ENCODE measurements around the gene TSPAN9. TPM values are rescaled to one million over a fixed set of nuclear protein-coding genes. Genes with fewer than 3 reads are reported as not detected.

Gene TSPAN9
- total RNA-seq, 1 donor from 2014 or later = 17.7 TPM

DNA sequence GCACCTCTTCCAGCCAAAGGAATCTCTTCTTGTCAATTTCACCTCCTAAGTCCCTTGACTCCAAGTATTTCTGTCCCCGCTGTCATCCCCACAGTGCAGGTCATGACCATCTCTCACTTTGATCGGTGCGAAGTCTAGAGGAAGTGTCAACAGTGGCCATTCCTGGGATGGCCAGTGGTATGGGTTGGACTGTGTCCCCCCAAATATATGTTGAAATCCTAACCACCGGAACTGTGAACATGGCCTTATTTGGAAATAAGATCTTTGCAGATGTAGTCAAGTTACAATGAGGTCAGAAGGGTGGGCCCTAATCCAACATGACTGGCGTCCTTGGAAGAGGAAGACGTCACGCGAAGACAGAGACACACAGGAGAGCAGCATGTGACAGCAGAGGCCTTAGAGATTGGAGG, 257.9 kb downstream of the TSPAN9 start:
- H3K36me3 ChIP-seq (ENCODE audit: control insufficient read depth, insufficient read depth, low read length) = no peaks in the 10 kb centered on the region
- no peaks in the 10 kb centered on the region for H3K27me3 ChIP-seq (ENCODE audit: control insufficient read depth, insufficient read depth, low read length)
- TF ChIP-seq, protein P1, sequence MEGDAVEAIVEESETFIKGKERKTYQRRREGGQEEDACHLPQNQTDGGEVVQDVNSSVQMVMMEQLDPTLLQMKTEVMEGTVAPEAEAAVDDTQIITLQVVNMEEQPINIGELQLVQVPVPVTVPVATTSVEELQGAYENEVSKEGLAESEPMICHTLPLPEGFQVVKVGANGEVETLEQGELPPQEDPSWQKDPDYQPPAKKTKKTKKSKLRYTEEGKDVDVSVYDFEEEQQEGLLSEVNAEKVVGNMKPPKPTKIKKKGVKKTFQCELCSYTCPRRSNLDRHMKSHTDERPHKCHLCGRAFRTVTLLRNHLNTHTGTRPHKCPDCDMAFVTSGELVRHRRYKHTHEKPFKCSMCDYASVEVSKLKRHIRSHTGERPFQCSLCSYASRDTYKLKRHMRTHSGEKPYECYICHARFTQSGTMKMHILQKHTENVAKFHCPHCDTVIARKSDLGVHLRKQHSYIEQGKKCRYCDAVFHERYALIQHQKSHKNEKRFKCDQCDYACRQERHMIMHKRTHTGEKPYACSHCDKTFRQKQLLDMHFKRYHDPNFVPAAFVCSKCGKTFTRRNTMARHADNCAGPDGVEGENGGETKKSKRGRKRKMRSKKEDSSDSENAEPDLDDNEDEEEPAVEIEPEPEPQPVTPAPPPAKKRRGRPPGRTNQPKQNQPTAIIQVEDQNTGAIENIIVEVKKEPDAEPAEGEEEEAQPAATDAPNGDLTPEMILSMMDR (IDR thresholded peaks at IDR 0.05; ENCODE audit: insufficient read depth, low read length, poor library complexity, severe bottlenecking) = no peak
- H3K4me3 ChIP-seq (ENCODE audit: low read depth, low read length) = no peak overlapping the region
- DNase-seq (ENCODE audit: low read depth) = no peak

Other genes starting within 250 kb of the TSPAN9 start
- not detected in 2 replicates for gene NRIP2, start 242.3 kb upstream of the TSPAN9 start, total RNA-seq
- not detected in 2 replicates for gene TEX52, start 220.3 kb upstream of the TSPAN9 start, total RNA-seq
- 12.2 and 14.3 TPM in 2 replicates for gene FOXM1, start 200.2 kb upstream of the TSPAN9 start, total RNA-seq
- gene RHNO1, start 200.2 kb upstream of the TSPAN9 start, total RNA-seq = 18.8 and 20.3 TPM in 2 replicates
- 19.1 and 21.2 TPM in 2 replicates for gene TULP3, start 186.5 kb upstream of the TSPAN9 start, total RNA-seq
- 37.9 and 38.6 TPM in 2 replicates for gene TEAD4, start 118.0 kb upstream of the TSPAN9 start, total RNA-seq

Measured in kidney epithelial cell (primary cell).